ENCODE results near the gene SAFB.

SAFB gene

DNA sequence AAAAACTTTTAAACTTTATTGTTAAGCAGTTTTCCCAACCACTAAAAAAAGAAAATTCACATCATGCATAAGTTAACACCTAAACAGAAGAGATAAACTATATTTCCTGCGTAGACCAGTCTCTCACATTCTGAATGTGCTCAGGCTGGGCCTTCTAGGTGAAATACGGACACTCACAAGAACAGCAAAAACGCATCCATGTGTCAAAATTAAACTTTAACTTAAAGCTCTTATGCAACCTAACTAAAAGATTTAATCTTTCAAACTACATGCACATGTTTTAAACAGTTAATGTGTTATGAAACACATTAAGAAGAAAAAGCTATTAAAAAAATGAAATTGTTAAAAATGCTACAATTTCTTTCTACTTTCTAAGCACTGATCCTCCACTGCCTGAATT lies 2.9 kb upstream of the SAFB start:
- TF ChIP-seq, protein P1, sequence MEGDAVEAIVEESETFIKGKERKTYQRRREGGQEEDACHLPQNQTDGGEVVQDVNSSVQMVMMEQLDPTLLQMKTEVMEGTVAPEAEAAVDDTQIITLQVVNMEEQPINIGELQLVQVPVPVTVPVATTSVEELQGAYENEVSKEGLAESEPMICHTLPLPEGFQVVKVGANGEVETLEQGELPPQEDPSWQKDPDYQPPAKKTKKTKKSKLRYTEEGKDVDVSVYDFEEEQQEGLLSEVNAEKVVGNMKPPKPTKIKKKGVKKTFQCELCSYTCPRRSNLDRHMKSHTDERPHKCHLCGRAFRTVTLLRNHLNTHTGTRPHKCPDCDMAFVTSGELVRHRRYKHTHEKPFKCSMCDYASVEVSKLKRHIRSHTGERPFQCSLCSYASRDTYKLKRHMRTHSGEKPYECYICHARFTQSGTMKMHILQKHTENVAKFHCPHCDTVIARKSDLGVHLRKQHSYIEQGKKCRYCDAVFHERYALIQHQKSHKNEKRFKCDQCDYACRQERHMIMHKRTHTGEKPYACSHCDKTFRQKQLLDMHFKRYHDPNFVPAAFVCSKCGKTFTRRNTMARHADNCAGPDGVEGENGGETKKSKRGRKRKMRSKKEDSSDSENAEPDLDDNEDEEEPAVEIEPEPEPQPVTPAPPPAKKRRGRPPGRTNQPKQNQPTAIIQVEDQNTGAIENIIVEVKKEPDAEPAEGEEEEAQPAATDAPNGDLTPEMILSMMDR (IDR thresholded peaks at IDR 0.05; ENCODE audit: borderline replicate concordance, control extremely low read depth, extremely low read depth, insufficient read depth, missing control alignments), result no peak
- no peak for DNase-seq (ENCODE audit: low spot score)
- in situ Hi-C loops (cut with MboI; ENCODE audit: low sequenced_read_pairs, unreplicated experiment), result no loop called here

DNA sequence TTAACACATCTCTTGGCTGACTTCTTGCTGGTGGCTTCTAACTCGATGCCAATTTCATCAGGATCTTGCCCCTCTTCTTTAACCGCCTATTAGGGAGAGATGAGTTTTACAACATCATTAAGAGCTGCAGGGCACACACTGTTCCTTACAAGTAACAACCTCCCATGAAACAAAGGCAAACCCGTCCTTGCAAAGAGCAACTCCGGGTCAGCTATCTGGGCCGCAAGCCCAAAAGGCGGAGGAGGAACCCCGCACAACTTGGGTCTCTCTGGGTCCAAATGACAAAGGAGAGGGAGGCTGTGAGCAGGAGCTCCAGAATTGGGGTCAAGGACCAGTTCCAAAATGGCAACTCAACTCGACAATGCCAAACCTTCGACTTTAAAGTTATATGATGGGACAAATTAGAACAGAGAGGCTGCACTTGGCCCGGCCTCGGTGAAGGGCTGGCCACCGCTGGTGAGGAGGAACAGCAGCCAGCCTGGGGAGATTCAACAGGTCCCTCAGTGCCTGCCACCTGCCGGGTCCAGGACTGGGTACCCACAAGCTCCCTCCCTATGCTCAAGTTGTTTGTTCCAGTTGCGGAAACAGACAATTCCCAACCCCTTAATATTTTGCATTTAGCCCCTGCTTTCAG lies 1.5 kb upstream of the SAFB start:
- DNase-seq (ENCODE audit: low spot score), result no peak
- in situ Hi-C loops (cut with MboI; ENCODE audit: low sequenced_read_pairs, unreplicated experiment), result no loop called here
- TF ChIP-seq, protein P1 (IDR thresholded peaks at IDR 0.05; ENCODE audit: borderline replicate concordance, control extremely low read depth, extremely low read depth, insufficient read depth, missing control alignments), result no peak

DNA sequence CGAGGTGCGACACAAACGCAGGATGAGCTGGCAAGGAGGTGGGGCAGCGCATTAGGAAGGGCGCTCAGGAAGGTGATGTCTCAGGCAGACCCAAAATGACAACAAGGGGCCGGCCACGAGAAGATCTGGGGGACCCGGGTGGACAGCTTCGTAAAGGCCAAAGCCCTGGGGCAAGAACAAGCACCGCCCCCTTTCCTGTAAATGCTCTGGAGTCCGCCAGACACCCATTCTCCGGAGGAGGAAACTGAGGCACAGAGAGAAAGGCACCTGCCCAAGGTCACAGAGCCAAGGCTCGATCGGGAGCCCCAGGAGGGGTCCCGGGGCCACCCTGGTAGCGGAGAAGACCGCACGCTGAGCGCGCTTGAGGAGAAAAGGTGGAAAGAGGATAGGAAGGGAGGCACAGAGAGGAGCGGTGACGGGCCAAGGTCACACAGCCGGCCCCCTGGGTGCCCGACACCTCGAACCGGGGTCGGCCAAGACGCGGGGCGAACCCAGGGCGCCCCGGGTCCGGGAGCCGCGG lies 878 bp upstream of the SAFB start:
- in situ Hi-C loops (cut with MboI; ENCODE audit: low sequenced_read_pairs, unreplicated experiment), result no loop called here
- DNase-seq (ENCODE audit: low spot score), result no peak
- TF ChIP-seq, protein P1 (IDR thresholded peaks at IDR 0.05; ENCODE audit: borderline replicate concordance, control extremely low read depth, extremely low read depth, insufficient read depth, missing control alignments), result no peak

DNA sequence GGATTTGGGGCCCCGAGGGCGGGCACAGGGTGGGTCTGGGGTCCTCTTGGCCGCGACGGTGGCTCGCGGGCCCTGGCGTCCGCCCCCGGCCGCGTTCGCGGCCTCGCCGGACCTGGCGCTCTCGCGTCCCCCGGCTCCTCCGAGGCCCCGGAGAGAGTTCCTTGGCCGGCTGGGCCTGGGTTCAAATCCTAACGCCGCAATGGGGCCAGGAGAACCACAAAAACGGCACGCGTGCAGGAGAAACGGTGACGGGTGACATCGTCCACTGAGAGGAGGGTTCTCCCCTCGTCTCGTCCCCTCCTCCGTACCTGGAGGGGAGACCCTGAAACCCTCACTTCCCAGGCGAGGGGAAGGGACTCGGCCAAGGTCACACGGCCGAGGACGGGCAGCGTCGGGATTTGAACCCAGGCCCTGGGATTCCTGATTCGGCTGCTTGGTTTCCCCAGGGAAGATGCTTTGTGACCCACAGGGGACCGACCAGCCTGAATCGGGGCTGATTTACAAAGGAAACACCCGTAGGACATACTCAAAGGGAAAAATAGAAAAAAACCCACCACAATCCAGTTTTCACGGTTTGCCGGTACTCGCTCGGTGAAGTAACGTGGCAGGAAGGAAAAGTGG lies 624 bp downstream of the SAFB start:
- DNase-seq (ENCODE audit: low spot score), result no peak

DNA sequence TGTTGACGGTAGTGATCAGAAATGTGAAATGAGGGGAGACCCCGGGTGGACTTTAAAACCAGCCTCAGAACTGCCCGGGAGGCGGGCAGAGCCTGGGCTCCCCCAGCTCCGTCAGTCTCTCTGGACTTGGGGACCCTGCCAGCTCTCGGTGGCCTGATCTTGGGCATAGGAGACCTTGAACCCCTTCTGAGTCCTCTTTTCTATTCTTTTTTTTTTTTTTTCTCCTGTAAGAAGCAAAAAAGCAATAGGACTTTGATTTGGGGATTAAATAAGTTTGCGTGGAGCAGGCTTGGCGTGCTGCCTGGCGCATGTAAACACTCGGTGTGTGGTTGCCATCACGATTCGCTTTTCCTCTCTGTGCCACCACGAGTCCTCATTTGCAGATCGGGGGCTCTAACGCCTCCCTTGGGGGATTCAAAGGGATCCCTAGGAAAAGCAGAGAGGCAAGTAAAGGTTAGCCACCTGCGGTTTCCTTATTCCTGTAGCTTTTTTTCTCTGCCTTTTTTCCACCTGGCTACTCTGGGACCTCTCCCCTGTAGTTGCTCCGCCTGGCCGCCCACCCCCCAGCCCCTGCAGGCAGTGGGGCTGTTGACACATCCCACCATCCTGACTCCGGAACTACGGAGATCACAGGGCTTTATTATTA lies 1.3 kb downstream of the SAFB start:
- in situ Hi-C loops (cut with MboI; ENCODE audit: low sequenced_read_pairs, unreplicated experiment), result no loop called here
- TF ChIP-seq, protein P1 (IDR thresholded peaks at IDR 0.05; ENCODE audit: borderline replicate concordance, control extremely low read depth, extremely low read depth, insufficient read depth, missing control alignments), result no peak
- no peak for DNase-seq (ENCODE audit: low spot score)

More for the DNA sequence above, 624 bp downstream of the SAFB start:
- in situ Hi-C loops (cut with MboI; ENCODE audit: low sequenced_read_pairs, unreplicated experiment), result no loop called here
- TF ChIP-seq, protein P1 (IDR thresholded peaks at IDR 0.05; ENCODE audit: borderline replicate concordance, control extremely low read depth, extremely low read depth, insufficient read depth, missing control alignments), result no peak

DNA sequence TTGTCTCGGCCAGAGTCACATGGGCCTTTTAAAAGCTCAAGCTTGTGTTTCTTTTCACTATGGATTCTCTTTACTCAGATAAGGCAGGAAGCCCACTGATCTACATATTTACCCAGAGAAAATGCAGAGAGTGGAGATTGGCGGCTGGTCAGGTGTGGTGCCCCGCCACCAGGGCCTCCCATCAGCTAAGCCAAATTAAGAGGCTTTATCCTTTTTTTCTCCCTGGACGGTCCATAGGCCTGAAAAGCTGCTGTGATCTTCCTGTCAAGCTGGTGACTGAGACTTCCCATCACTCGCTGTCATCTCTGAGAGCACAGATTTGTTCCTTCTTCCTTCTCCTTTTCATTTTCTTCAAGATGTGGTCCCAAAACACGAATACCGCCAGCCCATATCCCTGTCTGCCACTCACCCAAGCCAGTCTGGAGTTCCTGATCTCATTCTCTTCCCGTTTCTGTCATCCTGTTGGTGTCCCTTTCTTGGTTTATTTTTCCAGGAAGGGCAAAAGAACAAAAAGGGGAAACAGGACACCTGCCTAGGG lies 1.9 kb downstream of the SAFB start:
- in situ Hi-C loops (cut with MboI; ENCODE audit: low sequenced_read_pairs, unreplicated experiment), result no loop called here
- DNase-seq (ENCODE audit: low spot score), result no peak
- TF ChIP-seq, protein P1 (IDR thresholded peaks at IDR 0.05; ENCODE audit: borderline replicate concordance, control extremely low read depth, extremely low read depth, insufficient read depth, missing control alignments), result no peak
